ENCODE data around the gene PLXNA2.

Gene PLXNA2

GRCh38 chr1:208202333-208202995, 41.7 kb downstream of the PLXNA2 start:
- Histone ChIP-seq H3K4me3 (ENCODE audit: low read length) (no peak overlapping the region), H3K27ac (ENCODE audit: low read depth, low read length) (no peak overlapping the region), H3K36me3 (ENCODE audit: control insufficient read depth, insufficient read depth, low read length) (peaks cover 2% of the 10 kb centered on the region), H3K9ac (ENCODE audit: low read length) (no peak overlapping the region), H3K4me1 (ENCODE audit: control insufficient read depth, insufficient read depth, low read length) (no peaks in the 10 kb centered on the region), H3K27me3 (ENCODE audit: control insufficient read depth, insufficient read depth, low read length) (no peaks in the 10 kb centered on the region)

GRCh38 chr1:208201229-208201628, 43.0 kb downstream of the PLXNA2 start:
- H3K9ac ChIP-seq (ENCODE audit: low read length): no peak overlapping the region
- H3K27ac ChIP-seq (ENCODE audit: low read depth, low read length): no peak overlapping the region
- peaks cover 2% of the 10 kb centered on the region for H3K36me3 ChIP-seq (ENCODE audit: control insufficient read depth, insufficient read depth, low read length)
- no peaks in the 10 kb centered on the region for H3K27me3 ChIP-seq (ENCODE audit: control insufficient read depth, insufficient read depth, low read length)
- no peak overlapping the region for H3K4me3 ChIP-seq (ENCODE audit: low read length)
- no peaks in the 10 kb centered on the region for H3K4me1 ChIP-seq (ENCODE audit: control insufficient read depth, insufficient read depth, low read length)

GRCh38 chr1:208200116-208200515, 44.1 kb downstream of the PLXNA2 start:
- Histone ChIP-seq H3K9ac (ENCODE audit: low read length) (no peak overlapping the region), H3K27ac (ENCODE audit: low read depth, low read length) (no peak overlapping the region), H3K4me1 (ENCODE audit: control insufficient read depth, insufficient read depth, low read length) (peaks cover 3% of the 10 kb centered on the region), H3K27me3 (ENCODE audit: control insufficient read depth, insufficient read depth, low read length) (no peaks in the 10 kb centered on the region), H3K36me3 (ENCODE audit: control insufficient read depth, insufficient read depth, low read length) (peaks cover 4% of the 10 kb centered on the region), H3K4me3 (ENCODE audit: low read length) (no peak overlapping the region)

- no peak overlapping the region for H3K27ac ChIP-seq (ENCODE audit: low read depth, low read length)
- H3K27me3 ChIP-seq (ENCODE audit: control insufficient read depth, insufficient read depth, low read length): no peaks in the 10 kb centered on the region
- peaks cover 5% of the 10 kb centered on the region for H3K4me1 ChIP-seq (ENCODE audit: control insufficient read depth, insufficient read depth, low read length)
- peaks cover 4% of the 10 kb centered on the region for H3K36me3 ChIP-seq (ENCODE audit: control insufficient read depth, insufficient read depth, low read length)
- H3K9ac ChIP-seq (ENCODE audit: low read length): no peak overlapping the region
- H3K4me3 ChIP-seq (ENCODE audit: low read length): no peak overlapping the region
These were observed 45.9 kb downstream of the PLXNA2 start for GRCh38 chr1:208198236-208198635.

GRCh38 chr1:208194944-208195343, 49.2 kb downstream of the PLXNA2 start:
- Histone ChIP-seq H3K27ac (ENCODE audit: low read depth, low read length) (no peak overlapping the region), H3K27me3 (ENCODE audit: control insufficient read depth, insufficient read depth, low read length) (no peaks in the 10 kb centered on the region)

GRCh38 chr1:208192995-208193394, 51.2 kb downstream of the PLXNA2 start:
- no peak overlapping the region for H3K9ac ChIP-seq (ENCODE audit: low read length)
- H3K27me3 ChIP-seq (ENCODE audit: control insufficient read depth, insufficient read depth, low read length): no peaks in the 10 kb centered on the region
- peaks cover 2% of the 10 kb centered on the region for H3K36me3 ChIP-seq (ENCODE audit: control insufficient read depth, insufficient read depth, low read length)
- no peak overlapping the region for H3K4me3 ChIP-seq (ENCODE audit: low read length)
- peaks cover 7% of the 10 kb centered on the region for H3K4me1 ChIP-seq (ENCODE audit: control insufficient read depth, insufficient read depth, low read length)
- H3K27ac ChIP-seq (ENCODE audit: low read depth, low read length): no peak overlapping the region

More at GRCh38 chr1:208194944-208195343, 49.2 kb downstream of the PLXNA2 start:
- peaks cover 4% of the 10 kb centered on the region for H3K36me3 ChIP-seq (ENCODE audit: control insufficient read depth, insufficient read depth, low read length)
- no peak overlapping the region for H3K9ac ChIP-seq (ENCODE audit: low read length)
- H3K4me3 ChIP-seq (ENCODE audit: low read length): no peak overlapping the region
- peaks cover 7% of the 10 kb centered on the region for H3K4me1 ChIP-seq (ENCODE audit: control insufficient read depth, insufficient read depth, low read length)

- no peak overlapping the region for H3K4me3 ChIP-seq (ENCODE audit: low read length)
- H3K27me3 ChIP-seq (ENCODE audit: control insufficient read depth, insufficient read depth, low read length): no peaks in the 10 kb centered on the region
- peaks cover 2% of the 10 kb centered on the region for H3K36me3 ChIP-seq (ENCODE audit: control insufficient read depth, insufficient read depth, low read length)
- H3K27ac ChIP-seq (ENCODE audit: low read depth, low read length): no peak overlapping the region
- no peak overlapping the region for H3K9ac ChIP-seq (ENCODE audit: low read length)
- H3K4me1 ChIP-seq (ENCODE audit: control insufficient read depth, insufficient read depth, low read length): peaks cover 7% of the 10 kb centered on the region
These were observed 53.4 kb downstream of the PLXNA2 start for GRCh38 chr1:208190784-208191183.

- no peaks in the 10 kb centered on the region for H3K27me3 ChIP-seq (ENCODE audit: control insufficient read depth, insufficient read depth, low read length)
These were observed 54.5 kb downstream of the PLXNA2 start for GRCh38 chr1:208189716-208190115.

GRCh38 chr1:208189183-208189582, 55.0 kb downstream of the PLXNA2 start:
- Histone ChIP-seq H3K9ac (ENCODE audit: low read length) (no peak overlapping the region), H3K27me3 (ENCODE audit: control insufficient read depth, insufficient read depth, low read length) (no peaks in the 10 kb centered on the region), H3K4me1 (ENCODE audit: control insufficient read depth, insufficient read depth, low read length) (peaks cover 2% of the 10 kb centered on the region), H3K4me3 (ENCODE audit: low read length) (no peak overlapping the region), H3K36me3 (ENCODE audit: control insufficient read depth, insufficient read depth, low read length) (no peaks in the 10 kb centered on the region), H3K27ac (ENCODE audit: low read depth, low read length) (no peak overlapping the region)

More at GRCh38 chr1:208189716-208190115, 54.5 kb downstream of the PLXNA2 start:
- no peak overlapping the region for H3K9ac ChIP-seq (ENCODE audit: low read length)
- H3K4me3 ChIP-seq (ENCODE audit: low read length): no peak overlapping the region
- no peaks in the 10 kb centered on the region for H3K36me3 ChIP-seq (ENCODE audit: control insufficient read depth, insufficient read depth, low read length)
- peaks cover 4% of the 10 kb centered on the region for H3K4me1 ChIP-seq (ENCODE audit: control insufficient read depth, insufficient read depth, low read length)
- H3K27ac ChIP-seq (ENCODE audit: low read depth, low read length): no peak overlapping the region

GRCh38 chr1:208188607-208189006, 55.6 kb downstream of the PLXNA2 start:
- Histone ChIP-seq H3K36me3 (ENCODE audit: control insufficient read depth, insufficient read depth, low read length) (no peaks in the 10 kb centered on the region), H3K27ac (ENCODE audit: low read depth, low read length) (no peak overlapping the region), H3K4me3 (ENCODE audit: low read length) (no peak overlapping the region), H3K4me1 (ENCODE audit: control insufficient read depth, insufficient read depth, low read length) (peaks cover 2% of the 10 kb centered on the region), H3K9ac (ENCODE audit: low read length) (no peak overlapping the region), H3K27me3 (ENCODE audit: control insufficient read depth, insufficient read depth, low read length) (no peaks in the 10 kb centered on the region)

GRCh38 chr1:208187499-208188041, 56.6 kb downstream of the PLXNA2 start:
- Histone ChIP-seq H3K27me3 (ENCODE audit: control insufficient read depth, insufficient read depth, low read length) (no peaks in the 10 kb centered on the region), H3K4me3 (ENCODE audit: low read length) (no peak overlapping the region), H3K36me3 (ENCODE audit: control insufficient read depth, insufficient read depth, low read length) (no peaks in the 10 kb centered on the region), H3K27ac (ENCODE audit: low read depth, low read length) (no peak overlapping the region), H3K4me1 (ENCODE audit: control insufficient read depth, insufficient read depth, low read length) (no peaks in the 10 kb centered on the region), H3K9ac (ENCODE audit: low read length) (no peak overlapping the region)

GRCh38 chr1:208185801-208186231, 58.4 kb downstream of the PLXNA2 start:
- H3K27ac ChIP-seq (ENCODE audit: low read depth, low read length): no peak overlapping the region
- no peaks in the 10 kb centered on the region for H3K27me3 ChIP-seq (ENCODE audit: control insufficient read depth, insufficient read depth, low read length)
- no peak overlapping the region for H3K9ac ChIP-seq (ENCODE audit: low read length)
- H3K4me1 ChIP-seq (ENCODE audit: control insufficient read depth, insufficient read depth, low read length): no peaks in the 10 kb centered on the region
- H3K36me3 ChIP-seq (ENCODE audit: control insufficient read depth, insufficient read depth, low read length): no peaks in the 10 kb centered on the region
- no peak overlapping the region for H3K4me3 ChIP-seq (ENCODE audit: low read length)

Measured in rectal smooth muscle tissue (tissue), 1 donor.